ENCODE data around the gene BEGAIN. TPM values are rescaled to one million over a fixed set of nuclear protein-coding genes. Genes with fewer than 3 reads are reported as not detected.

BEGAIN gene
- total RNA-seq, 2 experiments from 2014 or later: 0.76 TPM; not detected in 1

- Histone ChIP-seq H3K9me3 (ENCODE audit: low read length) (no peaks in the 10 kb centered on the region), H2AFZ (ENCODE audit: low read length) (no peak overlapping the region), H3K27ac (ENCODE audit: low read depth, low read length, poor library complexity, severe bottlenecking) (no peak overlapping the region), H3K9me2 (ENCODE audit: insufficient read depth, low read length) (no peaks in the 10 kb centered on the region), H3K4me1 (ENCODE audit: insufficient read depth, low read length, poor library complexity, severe bottlenecking) (no peaks in the 10 kb centered on the region), H3K79me2 (ENCODE audit: insufficient read depth, low read depth, low read length) (no peaks in the 10 kb centered on the region), H3K4me3 (ENCODE audit: low read depth, low read length, poor library complexity, severe bottlenecking) (no peak overlapping the region), H3K4me2 (ENCODE audit: low read length) (no peak overlapping the region), H3K36me3 (ENCODE audit: insufficient read depth, low read length) (no peaks in the 10 kb centered on the region), H4K20me1 (ENCODE audit: insufficient read depth, low read length) (no peaks in the 10 kb centered on the region)
- no peak for TF ChIP-seq EZH2phosphoT487 (IDR thresholded peaks at IDR 0.05; ENCODE audit: borderline replicate concordance, low read depth, low read length)
- ChIA-PET POLR2A (interaction anchor here (0.5 to 1.1 kb wide), 2 partner anchors 22 to 292 kb away, joined by 3 to 6 read pairs; no protein-coding TSS in a partner anchor), CTCF (ENCODE audit: unreplicated experiment) (interaction anchor here (0.6 kb wide), 1 partner anchor 196 kb away, joined by 3 read pairs; no protein-coding TSS in a partner anchor)
- BruUV-seq (replicated peaks): no TSS peak
- DNase-seq (ENCODE audit: low spot score): no peak
- intact Hi-C loops (cut with micrococcal nuclease; ENCODE audit: unreplicated experiment): no loop called here
Measured at GRCh38 chr14:100601914-100602313, 14.7 kb upstream of the BEGAIN start.

DNA sequence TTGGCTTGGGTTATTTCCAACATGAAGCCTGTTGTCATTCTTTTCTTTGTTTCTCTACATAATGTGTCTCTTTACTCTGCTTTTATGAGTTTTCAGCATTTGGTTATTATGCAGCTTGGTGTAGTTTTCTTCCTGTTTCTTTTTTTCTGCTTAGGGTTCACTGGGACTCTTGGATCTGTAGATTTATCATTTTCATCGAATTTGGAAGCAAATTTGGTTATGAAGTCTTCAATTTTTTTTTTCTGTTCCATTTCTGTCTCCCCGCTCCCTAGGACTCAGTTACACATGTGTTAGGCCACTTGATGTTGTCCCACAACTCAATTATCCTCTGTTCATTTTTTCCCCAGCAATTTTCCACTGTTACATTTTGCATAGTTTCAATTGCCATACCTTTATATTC lies 13.8 kb upstream of the BEGAIN start:
- no peak for TF ChIP-seq EZH2phosphoT487 (IDR thresholded peaks at IDR 0.05; ENCODE audit: borderline replicate concordance, low read depth, low read length)
- no peak for TF ChIP-seq CTCF (conservative IDR thresholded peaks at IDR 0.05; ENCODE audit: low read length)

GRCh38 chr14:100599981-100600380 lies 12.8 kb upstream of the BEGAIN start:
- BruUV-seq (replicated peaks): no TSS peak
- Histone ChIP-seq H3K9me3 (ENCODE audit: low read length) (no peaks in the 10 kb centered on the region), H2AFZ (ENCODE audit: low read length) (no peak overlapping the region), H3K4me2 (ENCODE audit: low read length) (no peak overlapping the region), H3K4me1 (ENCODE audit: insufficient read depth, low read length, poor library complexity, severe bottlenecking) (no peaks in the 10 kb centered on the region), H3K27ac (ENCODE audit: low read depth, low read length, poor library complexity, severe bottlenecking) (no peak overlapping the region), H3K4me3 (ENCODE audit: low read depth, low read length, poor library complexity, severe bottlenecking) (no peak overlapping the region), H3K9me2 (ENCODE audit: insufficient read depth, low read length) (no peaks in the 10 kb centered on the region), H3K36me3 (ENCODE audit: insufficient read depth, low read length) (no peaks in the 10 kb centered on the region), H4K20me1 (ENCODE audit: insufficient read depth, low read length) (no peaks in the 10 kb centered on the region), H3K79me2 (ENCODE audit: insufficient read depth, low read depth, low read length) (no peaks in the 10 kb centered on the region)
- intact Hi-C loops (cut with micrococcal nuclease; ENCODE audit: unreplicated experiment): no loop called here
- TF ChIP-seq EZH2phosphoT487 (IDR thresholded peaks at IDR 0.05; ENCODE audit: borderline replicate concordance, low read depth, low read length) (no peak), CTCF (conservative IDR thresholded peaks at IDR 0.05; ENCODE audit: low read length) (no peak)
- ChIA-PET CTCF (ENCODE audit: unreplicated experiment) (no interaction called here), POLR2A (no interaction called here)
- no peak for DNase-seq (ENCODE audit: low spot score)

More for the DNA sequence above, 13.8 kb upstream of the BEGAIN start:
- CTCF ChIA-PET (ENCODE audit: unreplicated experiment): no interaction called here
- no peaks in the 10 kb centered on the region for H3K9me3 ChIP-seq (ENCODE audit: low read length)
- POLR2A ChIA-PET: no interaction called here
- H4K20me1 ChIP-seq (ENCODE audit: insufficient read depth, low read length): no peaks in the 10 kb centered on the region
- DNase-seq (ENCODE audit: low spot score): no peak
- BruUV-seq (replicated peaks): no TSS peak
- intact Hi-C loops (cut with micrococcal nuclease; ENCODE audit: unreplicated experiment): no loop called here
- H3K36me3 ChIP-seq (ENCODE audit: insufficient read depth, low read length): no peaks in the 10 kb centered on the region
- H3K4me3 ChIP-seq (ENCODE audit: low read depth, low read length, poor library complexity, severe bottlenecking): no peak overlapping the region
- H3K9me2 ChIP-seq (ENCODE audit: insufficient read depth, low read length): no peaks in the 10 kb centered on the region
- H2AFZ ChIP-seq (ENCODE audit: low read length): no peak overlapping the region
- no peaks in the 10 kb centered on the region for H3K4me1 ChIP-seq (ENCODE audit: insufficient read depth, low read length, poor library complexity, severe bottlenecking)
- H3K27ac ChIP-seq (ENCODE audit: low read depth, low read length, poor library complexity, severe bottlenecking): no peak overlapping the region
- no peaks in the 10 kb centered on the region for H3K79me2 ChIP-seq (ENCODE audit: insufficient read depth, low read depth, low read length)
- H3K4me2 ChIP-seq (ENCODE audit: low read length): no peak overlapping the region
